Transverse colon (tissue), 4 donors: Measurements from ENCODE around the gene TSPAN6. TPM values are rescaled to one million over a fixed set of nuclear protein-coding genes. Genes with fewer than 3 reads are reported as not detected.

Source experiments
- DNase-seq: peaks from one replicate; pipeline ENCODE4 v3.0.0-alpha.2; 2019
- H3K27ac ChIP-seq, 4 donors: fragments of 200-600 bp; sonication (generic); 2 replicates each; pipeline ENCODE4 v1.5.1; 2016 to 2018; ENCODE audit warnings: inconsistent platforms in 4 of 4
- H3K27me3 ChIP-seq: fragments of 200-600 bp; sonication (generic); 2 replicates; pipeline ENCODE4 v1.5.1; 2017; ENCODE audit warnings: inconsistent platforms
- H3K36me3 ChIP-seq, 4 donors: fragments of 200-600 bp; sonication (generic); 2 replicates each; pipeline ENCODE4 v1.5.1; 2017 to 2019; ENCODE audit warnings: inconsistent platforms in 4 of 4
- H3K4me1 ChIP-seq, 4 donors: fragments of 200-600 bp; sonication (generic); 2 replicates each; pipeline ENCODE4 v1.5.1; 2017 to 2020; ENCODE audit warnings: inconsistent platforms in 4 of 4
- H3K4me3 ChIP-seq, 4 donors: fragments of 200-600 bp; sonication (generic); 1 replicate in 1 of 4; 2 replicates in 3 of 4; pipeline versions ENCODE4 v1.5.1 to v1.6.1; 2017 to 2019; ENCODE audit warnings: inconsistent platforms in 4 of 4
- H3K9me3 ChIP-seq, 2 donors: fragments of 200-600 bp; sonication (generic); 2 replicates each; pipeline ENCODE4 v1.5.1; 2017 to 2019; ENCODE audit warnings: inconsistent platforms in 2 of 2
- CTCF ChIP-seq, 5 experiments: fragments of 200-600 bp in 3 of 5; fragments of 450-650 bp in 2 of 5; sonication (generic) in 3 of 5; IDR thresholded peaks; 1 replicate in 2 of 5; 2 replicates in 3 of 5; pipeline ENCODE4 v1.5.1; 2016 to 2017; ENCODE audit warnings: antibody characterized with exemption in 5 of 5, inconsistent platforms in 3 of 5, mild to moderate bottlenecking in 2 of 5, moderate library complexity in 1 of 5
- EP300 ChIP-seq: sonication (generic); formaldehyde crosslinking; IDR thresholded peaks from one replicate; pipeline ENCODE4 v1.6.1; 2017; ENCODE audit warnings: antibody characterized with exemption, low read depth
- POLR2A ChIP-seq: fragments of 450-650 bp; IDR thresholded peaks from one replicate; pipeline ENCODE4 v1.6.1; 2016; ENCODE audit warnings: antibody characterized with exemption, mild to moderate bottlenecking, moderate library complexity
- POLR2AphosphoS5 ChIP-seq, 3 donors: sonication (generic); formaldehyde crosslinking; IDR thresholded peaks; one replicate each; pipeline ENCODE4 v1.6.1; 2016; ENCODE audit warnings: antibody characterized with exemption in 3 of 3
- WGBS, 2 donors: methylation state at CpG; one replicate each; pipeline ENCODE4 v1.1.5; 2018; ENCODE audit warnings: low coverage in 1 of 2; 5-methylcytosine and 5-hydroxymethylcytosine counted together
- in situ Hi-C, 4 donors: fragments of 200-750 bp; cut with MboI; loops; one replicate each; pipeline versions ENCODE4 v1.15.0 to v1.15.1; 2017; ENCODE audit warnings: low sequenced_read_pairs in 3 of 4, low pct_ligation_motif_present in 1 of 4, low pct_unique_long_range_greater_than_20kb in 1 of 4
- intact Hi-C: fragments of 100-400 bp; cut with DNase I; formaldehyde crosslinking; loops from one replicate; pipeline ENCODE4 v1.15.1; 2023; ENCODE audit warnings: low total_unique reads
- total RNA-seq, 4 donors: library from RNA; depleted of rRNA; stranded (reverse); fragments of >200 nt; gene quantifications; one replicate each; pipeline ENCODE4 v1.1.0, GENCODE V29; 2016

TSPAN6 gene
- total RNA-seq, 4 donors from 2014 or later = 16.7 to 114 (median 70.3) TPM

GRCh38 chrX:100672966-100673365, 36.4 kb upstream of the TSPAN6 start:
- no peak overlapping the region for H3K4me3 ChIP-seq
- WGBS, 2 donors = 88% methylated on average over 3 of the region's 3 CpGs; no CpG with 5 or more reads in 1 of the 2 donors
- TF ChIP-seq EP300 (no peak), POLR2A (no peak), CTCF (IDR thresholded peaks at IDR 0.05) (no peak), POLR2AphosphoS5 (IDR thresholded peaks at IDR 0.05) (no peak)
- no peaks in the 10 kb centered on the region for H3K9me3 ChIP-seq
- H3K4me1 ChIP-seq = no peaks in the 10 kb centered on the region
- H3K36me3 ChIP-seq = no peaks in the 10 kb centered on the region
- DNase-seq = no peak
- H3K27ac ChIP-seq = peak overlapping the region in 1 of 4 donors; percentile 7
- intact Hi-C loops (no loop called here), in situ Hi-C loops (no loop called here)
- H3K27me3 ChIP-seq = no peaks in the 10 kb centered on the region

GRCh38 chrX:100663642-100664041, 27.0 kb upstream of the TSPAN6 start:
- Histone ChIP-seq H3K36me3 (no peaks in the 10 kb centered on the region), H3K27me3 (no peaks in the 10 kb centered on the region), H3K4me1 (peaks cover 0 to 12% (median 4%) of the 10 kb centered on the region in 4 donors), H3K4me3 (no peak overlapping the region), H3K9me3 (no peaks in the 10 kb centered on the region), H3K27ac (no peak overlapping the region)
- TF ChIP-seq POLR2AphosphoS5 (IDR thresholded peaks at IDR 0.05) (no peak), POLR2A (no peak), EP300 (no peak), CTCF (IDR thresholded peaks at IDR 0.05) (no peak)
- intact Hi-C loops = no loop called here
- 49% methylated on average over 2 of the region's 2 CpGs; no CpG with 5 or more reads in 1 of the 2 donors for WGBS, 2 donors
- no peak for DNase-seq
- in situ Hi-C loops = no loop called here

GRCh38 chrX:100662796-100663195, 26.2 kb upstream of the TSPAN6 start:
- WGBS, 2 donors = 69 to 79% methylated on average over 2 to 4 of the region's 4 CpGs
- no peak overlapping the region for H3K27ac ChIP-seq
- no peaks in the 10 kb centered on the region for H3K27me3 ChIP-seq
- no peak for TF ChIP-seq CTCF (IDR thresholded peaks at IDR 0.05)
- no peak for TF ChIP-seq POLR2A
- no peak for TF ChIP-seq POLR2AphosphoS5 (IDR thresholded peaks at IDR 0.05)
- TF ChIP-seq EP300 = no peak
- intact Hi-C loops (no loop called here), in situ Hi-C loops (no loop called here)
- DNase-seq = no peak
- no peaks in the 10 kb centered on the region for H3K36me3 ChIP-seq
- no peak overlapping the region for H3K4me3 ChIP-seq
- H3K4me1 ChIP-seq = peaks cover 0 to 15% (median 4%) of the 10 kb centered on the region in 4 donors
- no peaks in the 10 kb centered on the region for H3K9me3 ChIP-seq

- Histone ChIP-seq H3K27me3 (no peaks in the 10 kb centered on the region), H3K4me1 (peaks cover 0 to 15% (median 4%) of the 10 kb centered on the region in 4 donors), H3K9me3 (no peaks in the 10 kb centered on the region), H3K27ac (no peak overlapping the region), H3K36me3 (no peaks in the 10 kb centered on the region), H3K4me3 (no peak overlapping the region)
- in situ Hi-C loops = no loop called here
- whole genome bisulfite sequencing, 2 donors = 88% methylated on average over 13 of the region's 13 CpGs; no CpG with 5 or more reads in 1 of the 2 donors
- TF ChIP-seq EP300 (no peak), POLR2AphosphoS5 (IDR thresholded peaks at IDR 0.05) (no peak), CTCF (IDR thresholded peaks at IDR 0.05) (no peak), POLR2A (no peak)
- intact Hi-C loops = no loop called here
- DNase-seq = no peak
Measured at GRCh38 chrX:100662170-100662569, 25.6 kb upstream of the TSPAN6 start.
